Measurements from ENCODE around the gene AQP6.

DNA sequence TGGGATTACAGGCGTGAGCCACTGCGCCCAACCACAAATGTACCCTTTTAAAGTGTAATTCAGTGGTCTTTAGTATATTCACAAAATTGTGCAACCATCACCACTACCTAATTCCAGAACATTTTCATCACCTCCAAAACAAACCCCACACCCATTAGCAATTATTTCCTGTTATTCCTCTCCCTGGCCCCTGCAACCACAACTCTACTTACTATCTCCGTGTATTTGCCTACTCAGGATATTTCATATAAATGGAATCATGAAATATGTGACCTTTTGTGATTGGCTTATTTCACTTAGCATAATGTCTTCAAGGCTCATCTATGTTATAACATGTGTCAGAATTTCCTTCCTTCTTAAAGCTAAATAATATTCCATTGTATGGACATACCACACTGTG is 38.2 kb upstream of the AQP6 start:
- TF ChIP-seq CTCF (IDR thresholded peaks at IDR 0.05) (no peak), POLR2AphosphoS5 (IDR thresholded peaks at IDR 0.05) (no peak), POLR2A (IDR thresholded peaks at IDR 0.05) (no peak)
